GM21381 (cell line): Measurements from ENCODE around the gene FGGY.
"Not testable (repeated sequence)": the region's sequence is repeated elsewhere in the genome, so short reads cannot be mapped to it uniquely, and the experiment has no call there.

ENCODE experiments used
- ATAC-seq: cut with Tn5 transposase; IDR thresholded peaks from one replicate; pipeline ENCODE4 v1.9.1; 2021; ENCODE audit warnings: mild to moderate bottlenecking, moderate library complexity; ENCODE audit not compliant: unreplicated experiment

Gene FGGY

DNA sequence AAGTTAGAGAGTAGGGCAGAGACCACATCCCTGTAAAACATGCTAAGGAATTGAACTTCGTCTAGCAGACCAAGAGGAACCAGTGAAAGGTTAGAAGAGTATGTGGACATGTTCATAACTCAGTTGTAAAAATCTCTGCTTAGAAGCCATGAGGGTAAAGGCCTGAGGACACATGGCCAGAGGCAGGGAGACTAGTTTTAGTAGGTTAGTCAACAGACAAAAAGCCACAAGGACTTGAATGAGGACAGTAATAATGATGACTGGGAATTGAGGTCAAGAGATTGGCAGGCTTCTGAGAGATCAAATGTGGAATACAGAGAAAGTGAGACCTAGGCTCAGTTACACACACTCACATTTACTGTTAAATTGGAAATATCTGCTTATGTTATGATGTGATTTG is 312.4 kb downstream of the FGGY start:
- ATAC-seq, result no peak

- ATAC-seq, result not testable (repeated sequence)
These were observed 313.6 kb downstream of the FGGY start for GRCh38 chr1:59610499-59610898.

DNA sequence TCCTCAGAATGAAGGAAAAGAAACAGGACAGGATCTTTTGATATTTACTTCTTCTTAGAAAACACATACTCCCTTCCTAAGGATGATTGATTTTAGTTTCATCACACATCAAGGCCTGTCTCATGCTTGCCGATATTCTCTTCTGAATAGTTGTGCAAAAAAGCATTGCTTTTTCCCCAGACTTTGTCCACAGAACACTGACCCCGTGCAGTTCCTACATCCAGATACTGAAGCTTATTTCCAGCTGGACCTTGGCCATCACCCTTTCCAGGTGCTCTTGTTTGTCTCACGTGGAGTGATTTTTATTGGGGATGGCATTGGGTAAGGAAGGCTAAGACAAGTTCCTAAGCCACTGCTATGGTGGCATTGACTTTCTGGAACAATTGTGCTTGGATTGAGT is 320.5 kb downstream of the FGGY start:
- no peak for ATAC-seq

DNA sequence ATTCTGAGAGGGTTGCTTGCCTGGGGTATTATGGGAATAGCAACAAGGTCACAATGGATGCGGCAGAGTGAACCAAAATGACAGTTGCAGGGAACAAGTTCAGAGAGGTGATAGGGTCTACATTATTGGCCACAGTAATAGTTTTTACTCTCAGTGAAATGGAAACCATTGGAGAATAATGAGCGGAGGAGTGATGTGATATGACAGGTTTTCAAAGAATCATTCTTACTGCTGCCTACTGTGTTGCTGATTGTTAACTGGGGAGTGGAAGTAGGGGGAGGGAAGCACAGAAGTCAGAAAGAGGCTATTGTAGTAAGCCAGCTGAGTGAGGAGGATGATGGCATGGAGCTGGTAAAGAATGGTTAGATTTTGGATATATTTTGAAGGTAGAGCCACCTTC is 322.7 kb downstream of the FGGY start:
- no peak for ATAC-seq

GRCh38 chr1:59625384-59625783 is 328.5 kb downstream of the FGGY start:
- no peak for ATAC-seq

DNA sequence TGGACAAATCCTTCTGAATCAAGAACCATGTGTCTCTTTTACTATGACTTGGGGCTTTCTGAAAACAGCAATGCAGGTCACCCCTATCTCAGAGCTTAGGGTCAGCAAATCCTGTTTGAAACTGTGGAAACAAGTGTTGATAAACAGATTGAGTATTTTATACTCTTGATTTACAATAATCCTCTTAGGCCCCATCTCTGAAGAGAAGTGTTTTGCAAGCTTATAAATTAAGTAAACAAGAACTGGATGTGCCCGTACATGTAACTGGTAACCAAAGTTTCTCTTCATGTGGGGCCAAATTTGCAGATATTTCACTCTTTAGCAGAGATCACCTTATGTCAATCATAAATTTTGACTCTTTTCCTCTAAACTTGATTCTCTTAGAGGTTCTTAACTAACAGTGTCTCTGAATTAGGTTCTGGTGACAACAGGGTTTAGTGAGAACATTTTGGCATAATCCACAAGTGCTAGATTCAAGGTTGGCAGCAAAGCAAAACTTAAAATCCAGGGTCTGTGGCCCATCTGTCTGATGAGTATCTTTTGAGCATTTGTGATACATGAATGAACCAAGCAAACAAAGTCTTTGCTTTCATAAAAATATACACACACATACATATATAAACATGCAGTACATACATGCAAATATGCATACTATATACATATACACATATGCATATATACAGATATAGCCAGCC is 334.8 kb downstream of the FGGY start:
- no peak for ATAC-seq

DNA sequence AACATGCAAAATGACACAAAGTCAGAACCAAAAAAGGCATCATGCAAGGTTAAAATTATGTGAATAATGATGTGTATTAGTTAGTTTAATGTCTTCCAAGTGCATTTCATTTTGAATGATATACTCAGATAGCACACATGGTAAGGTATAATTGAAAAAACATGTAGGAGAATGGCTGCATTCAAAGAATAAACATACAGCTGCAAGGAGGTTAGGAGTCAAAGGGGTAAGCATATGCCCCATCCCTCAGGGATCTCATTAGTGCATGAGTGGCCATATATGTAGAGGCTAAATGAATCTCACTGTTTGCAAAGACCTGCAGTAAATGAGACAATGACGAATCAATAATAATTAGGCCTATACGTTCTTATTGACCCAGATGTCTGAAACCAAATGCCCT is 338.2 kb downstream of the FGGY start:
- ATAC-seq, result no peak

- ATAC-seq, result no peak
These were observed 341.4 kb downstream of the FGGY start for GRCh38 chr1:59638231-59638711.

- no peak for ATAC-seq
These were observed 342.4 kb downstream of the FGGY start for GRCh38 chr1:59639266-59639665.

DNA sequence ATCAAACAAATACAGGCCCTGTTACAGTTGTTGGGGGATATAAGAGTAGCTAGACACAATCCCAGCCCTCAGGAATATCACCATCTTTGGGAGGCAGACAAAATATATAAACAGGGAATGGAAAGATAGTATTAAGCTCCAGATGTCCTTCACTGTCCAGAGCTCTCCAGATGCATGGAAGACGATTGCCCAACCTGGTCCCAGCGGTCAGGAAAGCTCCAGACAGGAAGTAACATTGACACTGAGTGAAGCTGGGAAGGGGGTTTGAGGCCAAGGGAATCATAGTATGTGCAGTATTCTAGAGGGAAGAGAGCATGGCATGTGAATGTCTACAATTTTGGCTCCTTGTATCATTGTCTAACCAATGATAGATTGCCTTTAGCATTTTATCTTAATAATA is 344.0 kb downstream of the FGGY start:
- no peak for ATAC-seq

DNA sequence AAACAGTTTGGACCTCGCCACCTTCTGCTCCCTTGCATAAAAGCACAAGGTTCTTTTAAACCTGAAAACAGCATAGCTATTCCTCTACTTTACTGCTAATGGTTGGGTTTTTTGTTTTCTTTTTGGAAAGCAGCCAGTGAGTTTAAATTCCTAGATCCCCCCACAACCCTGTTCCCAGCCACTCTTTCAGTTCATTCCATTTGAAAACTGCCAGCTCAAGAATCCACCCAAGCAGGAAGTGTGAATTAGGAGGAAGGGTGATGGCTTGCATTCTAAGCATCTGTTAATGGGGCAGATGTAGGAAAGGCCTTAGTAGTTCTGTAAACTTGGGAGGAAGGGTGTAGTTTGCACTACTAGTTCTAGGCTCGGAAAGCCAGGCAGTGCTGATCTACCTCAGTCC is 344.9 kb downstream of the FGGY start:
- no peak for ATAC-seq

DNA sequence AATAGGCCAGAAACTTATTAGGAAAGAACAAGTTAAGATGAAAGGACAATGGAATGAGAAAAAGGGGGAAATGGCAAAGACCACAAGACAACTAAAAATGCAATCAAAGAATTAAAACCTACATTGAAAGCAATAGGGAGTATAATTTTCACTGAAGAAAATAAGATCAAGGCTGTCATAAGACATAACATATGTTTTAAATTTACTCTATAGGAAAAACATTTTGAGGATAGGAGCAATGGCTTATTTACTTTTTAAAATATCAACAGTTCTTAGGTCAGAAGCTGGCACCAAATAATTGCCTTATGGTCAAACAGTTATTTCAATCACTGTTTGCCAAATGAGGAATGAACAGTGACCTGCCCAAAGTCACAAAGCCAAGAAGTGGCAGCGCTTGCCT is 346.6 kb downstream of the FGGY start:
- no peak for ATAC-seq

DNA sequence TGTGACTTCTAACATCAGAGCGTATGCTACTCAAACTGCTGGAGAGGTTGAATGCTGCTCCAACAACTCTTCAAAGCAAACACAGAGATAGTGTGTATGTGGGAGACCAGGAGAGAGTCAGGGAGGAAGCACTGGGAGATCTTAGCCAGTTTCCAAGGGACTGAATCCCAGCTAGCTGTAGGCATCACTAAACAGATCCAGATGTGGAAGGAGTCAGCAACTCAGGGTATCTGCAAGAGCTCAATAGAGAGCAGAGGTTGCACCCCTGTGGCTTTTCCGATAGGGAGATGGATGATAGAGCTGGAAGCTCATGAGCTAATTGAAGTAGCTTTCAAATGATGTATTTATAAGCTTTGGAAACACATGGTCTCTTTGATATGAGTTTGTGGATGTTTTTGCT is 349.0 kb downstream of the FGGY start:
- ATAC-seq, result no peak

GRCh38 chr1:59653142-59653958 is 356.5 kb downstream of the FGGY start:
- ATAC-seq, result not testable (repeated sequence)

DNA sequence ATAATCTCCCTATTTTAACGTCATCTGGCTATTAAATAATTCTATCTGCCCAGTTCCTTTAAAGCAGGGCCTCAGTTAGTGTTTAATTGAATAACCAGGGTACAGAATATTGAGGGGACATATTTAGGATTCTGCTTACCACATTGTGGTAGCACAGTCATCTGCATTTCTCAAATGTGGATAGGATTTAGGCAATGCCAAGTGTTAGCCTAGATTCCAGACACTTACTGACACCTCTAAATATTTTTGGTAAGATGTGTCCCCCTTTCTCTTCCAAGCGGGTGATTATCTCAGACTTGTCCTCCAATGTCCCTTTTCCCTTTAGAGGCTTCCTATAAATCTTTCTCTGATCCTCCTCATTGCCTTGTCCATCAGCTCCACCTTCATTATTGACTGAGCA is 357.1 kb downstream of the FGGY start:
- no peak for ATAC-seq

- ATAC-seq, result no peak
These were observed 361.1 kb downstream of the FGGY start for GRCh38 chr1:59657873-59658465.

DNA sequence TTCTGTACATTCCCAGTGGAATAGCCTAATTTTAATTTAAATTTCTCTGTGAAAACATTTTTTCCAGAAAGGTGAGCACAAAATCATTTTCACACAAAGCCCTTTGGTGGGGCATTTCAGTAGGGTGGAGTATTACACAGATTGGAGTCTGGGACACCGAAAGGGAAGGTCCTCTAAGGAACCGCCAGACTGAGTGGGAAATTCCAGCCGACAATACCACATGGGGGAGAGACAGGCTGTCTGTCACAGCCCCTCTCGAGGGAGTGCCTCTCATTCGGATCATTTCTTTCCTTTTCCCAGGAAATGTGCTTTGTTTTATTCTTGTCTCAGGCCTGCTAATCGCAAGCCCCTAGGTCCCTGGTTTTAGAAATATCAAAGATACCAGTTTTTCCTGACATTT is 367.3 kb downstream of the FGGY start:
- no peak for ATAC-seq

- ATAC-seq, result no peak
These were observed 369.2 kb downstream of the FGGY start for GRCh38 chr1:59666106-59666505.

DNA sequence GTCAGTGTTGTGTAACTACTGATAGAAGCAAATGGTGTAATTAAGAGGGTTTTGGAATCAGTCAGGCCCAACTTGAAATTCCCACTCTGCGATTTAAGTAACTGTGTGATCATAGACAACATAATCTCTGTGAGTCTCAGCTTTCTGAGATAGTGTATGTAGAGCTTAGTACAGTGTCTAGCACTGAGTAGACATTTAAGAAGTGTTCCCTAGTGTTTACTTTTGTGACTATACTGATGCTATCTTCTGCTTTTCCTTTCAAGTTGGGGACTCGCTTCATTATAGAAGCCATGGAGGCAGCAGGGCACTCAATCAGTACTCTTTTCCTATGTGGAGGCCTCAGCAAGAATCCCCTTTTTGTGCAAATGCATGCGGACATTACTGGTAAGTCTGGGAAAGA is 370.1 kb downstream of the FGGY start:
- ATAC-seq, result no peak

DNA sequence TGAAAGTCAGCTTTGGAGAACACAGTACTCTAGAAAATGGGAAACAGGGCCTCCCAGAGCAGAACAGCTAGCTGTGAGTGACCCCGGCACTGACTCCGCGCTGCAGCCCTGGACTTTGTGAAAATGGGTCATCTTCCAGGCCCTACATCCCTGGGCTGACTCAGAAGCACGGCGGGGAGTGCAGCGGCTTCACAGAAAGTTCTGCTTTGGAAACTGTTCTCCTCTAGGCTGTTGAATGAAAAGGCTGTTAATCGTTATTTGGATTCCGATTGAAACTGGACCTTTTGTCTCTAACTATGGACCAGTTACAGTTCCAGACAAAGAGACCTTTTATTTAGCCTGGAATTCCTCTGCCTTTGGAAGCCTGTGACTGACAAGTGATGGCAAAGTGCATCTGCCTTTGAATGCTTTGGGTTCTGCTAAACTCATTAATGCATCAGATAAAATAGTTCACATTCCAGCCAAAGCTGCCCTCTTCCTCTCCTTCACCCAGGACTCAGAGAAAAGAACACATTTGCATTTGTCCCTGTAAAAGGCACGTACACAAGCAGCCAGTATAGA is 372.9 kb downstream of the FGGY start:
- ATAC-seq, result no peak

- ATAC-seq, result no peak
These were observed 373.8 kb downstream of the FGGY start for GRCh38 chr1:59670662-59671061.
